Type B pancreatic cell (in vitro differentiated cells): Measurements from ENCODE around the gene LHFPL2. TPM values are rescaled to one million over a fixed set of nuclear protein-coding genes. Genes with fewer than 3 reads are reported as not detected.

Experiments
- DNase-seq: peaks from one replicate; pipeline ENCODE4 v3.0.0; 2021; ENCODE audit warnings: mixed read lengths; ENCODE audit not compliant: unreplicated experiment; ENCODE audit errors: extremely low spot score
- H3K27ac Mint-ChIP-seq: 2 replicates; pipeline ENCODE4 v1.8.0; 2021; ENCODE audit warnings: mild to moderate bottlenecking, mixed read lengths
- H3K27me3 Mint-ChIP-seq: 2 replicates; pipeline ENCODE4 v1.8.0; 2021; ENCODE audit warnings: mixed read lengths
- H3K36me3 Mint-ChIP-seq: 2 replicates; pipeline ENCODE4 v1.8.0; 2021; ENCODE audit warnings: mixed read lengths
- H3K4me1 Mint-ChIP-seq: one replicate; pipeline ENCODE4 v1.8.0; 2021; ENCODE audit warnings: mixed read lengths; ENCODE audit not compliant: unreplicated experiment
- H3K4me3 Mint-ChIP-seq: 2 replicates; pipeline ENCODE4 v1.8.0; 2021; ENCODE audit warnings: mild to moderate bottlenecking, mixed read lengths
- H3K9me3 Mint-ChIP-seq: 2 replicates; pipeline ENCODE4 v1.8.0; 2021; ENCODE audit warnings: mixed read lengths
- total RNA-seq: library from RNA; stranded (reverse); gene quantifications from 2 replicates; pipeline ENCODE4 v1.2.1, GENCODE V29; 2021; ENCODE audit warnings: low replicate concordance
- TF ChIP-seq, protein P1 (sequence below): fragments of 200-600 bp; sonication (generic); conservative IDR thresholded peaks from 2 replicates; pipeline ENCODE4 v1.5.0; 2021; ENCODE audit warnings: antibody characterized with exemption, mild to moderate bottlenecking

LHFPL2 gene
- total RNA-seq, 1 donor from 2014 or later: 35.3 TPM

GRCh38 chr5:78483809-78484521 is 164.6 kb downstream of the LHFPL2 start:
- no peak overlapping the region for H3K27ac Mint-ChIP-seq

GRCh38 chr5:78482948-78483347 is 165.6 kb downstream of the LHFPL2 start:
- no peak for DNase-seq
- Mint-ChIP-seq H3K4me1 (peaks cover 6% of the 10 kb centered on the region), H3K27me3 (no peaks in the 10 kb centered on the region), H3K9me3 (no peaks in the 10 kb centered on the region), H3K27ac (no peak overlapping the region), H3K4me3 (no peak overlapping the region), H3K36me3 (peaks cover 27% of the 10 kb centered on the region)
- TF ChIP-seq, protein P1, sequence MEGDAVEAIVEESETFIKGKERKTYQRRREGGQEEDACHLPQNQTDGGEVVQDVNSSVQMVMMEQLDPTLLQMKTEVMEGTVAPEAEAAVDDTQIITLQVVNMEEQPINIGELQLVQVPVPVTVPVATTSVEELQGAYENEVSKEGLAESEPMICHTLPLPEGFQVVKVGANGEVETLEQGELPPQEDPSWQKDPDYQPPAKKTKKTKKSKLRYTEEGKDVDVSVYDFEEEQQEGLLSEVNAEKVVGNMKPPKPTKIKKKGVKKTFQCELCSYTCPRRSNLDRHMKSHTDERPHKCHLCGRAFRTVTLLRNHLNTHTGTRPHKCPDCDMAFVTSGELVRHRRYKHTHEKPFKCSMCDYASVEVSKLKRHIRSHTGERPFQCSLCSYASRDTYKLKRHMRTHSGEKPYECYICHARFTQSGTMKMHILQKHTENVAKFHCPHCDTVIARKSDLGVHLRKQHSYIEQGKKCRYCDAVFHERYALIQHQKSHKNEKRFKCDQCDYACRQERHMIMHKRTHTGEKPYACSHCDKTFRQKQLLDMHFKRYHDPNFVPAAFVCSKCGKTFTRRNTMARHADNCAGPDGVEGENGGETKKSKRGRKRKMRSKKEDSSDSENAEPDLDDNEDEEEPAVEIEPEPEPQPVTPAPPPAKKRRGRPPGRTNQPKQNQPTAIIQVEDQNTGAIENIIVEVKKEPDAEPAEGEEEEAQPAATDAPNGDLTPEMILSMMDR: no peak

More at GRCh38 chr5:78483809-78484521, 164.6 kb downstream of the LHFPL2 start:
- Mint-ChIP-seq H3K4me3 (no peak overlapping the region), H3K27me3 (no peaks in the 10 kb centered on the region), H3K4me1 (peaks cover 11% of the 10 kb centered on the region), H3K9me3 (no peaks in the 10 kb centered on the region), H3K36me3 (peaks cover 37% of the 10 kb centered on the region)
- no peak for DNase-seq
- TF ChIP-seq, protein P1: no peak

DNA sequence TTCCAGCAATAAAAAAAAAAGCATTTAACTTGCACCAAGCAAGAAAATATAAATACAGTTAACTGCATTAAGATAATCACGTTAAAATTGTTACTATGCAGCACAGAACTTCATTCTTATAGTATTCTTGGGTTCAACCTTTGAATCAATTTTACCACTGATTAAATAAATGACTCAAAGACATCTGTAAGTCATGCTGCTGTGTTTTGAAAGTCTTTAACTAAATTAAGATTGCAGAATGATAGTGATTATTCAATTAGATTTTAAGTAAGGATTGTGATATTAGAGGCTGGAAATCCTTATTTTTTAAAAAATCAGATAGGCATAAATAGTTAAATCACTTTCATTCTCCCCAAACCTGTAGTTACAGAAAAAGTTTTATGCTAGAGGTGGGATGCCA is 171.8 kb downstream of the LHFPL2 start:
- no peaks in the 10 kb centered on the region for H3K36me3 Mint-ChIP-seq
- no peak overlapping the region for H3K4me3 Mint-ChIP-seq
- H3K27ac Mint-ChIP-seq: no peak overlapping the region
- H3K9me3 Mint-ChIP-seq: no peaks in the 10 kb centered on the region
- DNase-seq: no peak
- TF ChIP-seq, protein P1: no peak
- H3K27me3 Mint-ChIP-seq: no peaks in the 10 kb centered on the region
- H3K4me1 Mint-ChIP-seq: no peaks in the 10 kb centered on the region

DNA sequence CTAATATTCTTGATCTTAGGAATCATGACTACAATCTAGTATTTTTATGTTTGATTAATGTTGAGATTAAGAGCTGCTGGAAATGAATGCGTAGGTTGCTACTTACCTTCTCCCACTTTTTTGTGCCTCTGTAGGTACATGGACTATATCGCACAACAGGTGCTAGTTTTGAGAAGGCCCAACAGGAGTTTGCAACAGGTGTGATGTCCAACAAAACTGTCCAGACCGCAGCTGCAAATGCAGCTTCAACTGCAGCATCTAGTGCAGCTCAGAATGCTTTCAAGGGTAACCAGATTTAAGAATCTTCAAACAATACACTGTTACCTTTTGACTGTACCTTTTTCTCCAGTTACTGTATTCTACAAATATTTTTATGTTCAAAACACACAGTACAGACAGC is 173.2 kb downstream of the LHFPL2 start:
- Mint-ChIP-seq H3K9me3 (no peaks in the 10 kb centered on the region), H3K27ac (no peak overlapping the region), H3K27me3 (no peaks in the 10 kb centered on the region), H3K4me1 (no peaks in the 10 kb centered on the region), H3K36me3 (no peaks in the 10 kb centered on the region), H3K4me3 (no peak overlapping the region)
- TF ChIP-seq, protein P1: no peak
- no peak for DNase-seq

DNA sequence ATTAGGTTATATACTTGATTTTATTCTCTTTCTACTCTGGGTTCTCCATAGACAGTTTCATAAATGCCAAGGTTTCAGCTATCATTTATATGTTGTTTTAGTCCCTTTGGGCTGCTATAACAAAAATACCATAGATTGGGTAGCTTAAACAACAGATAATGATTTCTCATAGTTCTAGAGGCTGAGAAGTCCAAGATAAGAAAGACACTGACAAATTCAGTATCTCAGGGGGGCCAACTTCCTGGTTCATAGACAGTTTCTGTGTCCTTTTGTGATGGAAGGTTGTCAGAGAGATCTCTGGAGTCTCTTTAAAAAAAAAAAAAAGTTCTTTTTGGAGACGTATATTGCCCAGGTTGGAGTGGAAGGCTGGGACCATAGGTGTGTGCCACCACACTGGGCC is 174.8 kb downstream of the LHFPL2 start:
- no peak for DNase-seq

More for the DNA sequence above, 174.8 kb downstream of the LHFPL2 start:
- H3K9me3 Mint-ChIP-seq: no peaks in the 10 kb centered on the region
- no peak overlapping the region for H3K27ac Mint-ChIP-seq
- TF ChIP-seq, protein P1: no peak
- no peaks in the 10 kb centered on the region for H3K27me3 Mint-ChIP-seq
- no peaks in the 10 kb centered on the region for H3K4me1 Mint-ChIP-seq
- H3K36me3 Mint-ChIP-seq: no peaks in the 10 kb centered on the region
- H3K4me3 Mint-ChIP-seq: no peak overlapping the region
